BJ (cell line): ENCODE data around the gene NELFA. TPM values are rescaled to one million over a fixed set of nuclear protein-coding genes. Genes with fewer than 3 reads are reported as not detected.

Source experiments
- CTCF ChIA-PET: fragments of 350-600 bp; formaldehyde crosslinking; extraction: SDS; loops from one replicate; lab custom pipeline; 2021; ENCODE audit warnings: antibody characterized with exemption, inconsistent platforms; lab: Yijun Ruan, JAX
- POLR2A ChIA-PET: fragments of 300-600 bp; sonication (Branson Sonifier 250); formaldehyde crosslinking; extraction: SDS; loops from one replicate; lab custom pipeline; 2021; ENCODE audit warnings: antibody characterized with exemption; lab: Charles Lee
- DNase-seq: peaks from one replicate; pipeline ENCODE4 v3.0.0-alpha.2; 2011; ENCODE audit warnings: low read depth
- H3K27me3 ChIP-seq: 2 replicates; pipeline ENCODE4 v1.6.0; 2011; ENCODE audit warnings: low read length; ENCODE audit not compliant: control insufficient read depth, insufficient read depth
- H3K36me3 ChIP-seq: 2 replicates; pipeline ENCODE4 v1.5.1; 2011; ENCODE audit warnings: low read length; ENCODE audit not compliant: control insufficient read depth, insufficient read depth
- H3K4me3 ChIP-seq: 2 replicates; pipeline ENCODE4 v1.5.1; 2011; ENCODE audit warnings: low read depth, mild to moderate bottlenecking, control low read depth, low read length
- CTCF ChIP-seq: IDR thresholded peaks from 2 replicates; pipeline ENCODE4 v1.5.1; 2011; ENCODE audit warnings: low read depth, mild to moderate bottlenecking, control low read depth, inconsistent platforms, low read length, moderate library complexity; ENCODE audit not compliant: insufficient read depth
- polyA plus RNA-seq: library from polyadenylated mRNA; depleted of rRNA; stranded (reverse); fragments of >200 nt; gene quantifications from 2 replicates; pipeline ENCODE4 v1.2.3, GENCODE V29; 2011

The NELFA gene
- polyA plus RNA-seq, 1 experiment: 12.8 TPM

- no peak for DNase-seq
- no peak for TF ChIP-seq CTCF
- Histone ChIP-seq H3K27me3 (no peaks in the 10 kb centered on the region), H3K36me3 (peaks cover 9% of the 10 kb centered on the region), H3K4me3 (no peak overlapping the region)
- POLR2A ChIA-PET: no interaction called here
- CTCF ChIA-PET: no interaction called here
Measured at GRCh38 chr4:1967512-1968149, 41.1 kb downstream of the NELFA start.

DNA sequence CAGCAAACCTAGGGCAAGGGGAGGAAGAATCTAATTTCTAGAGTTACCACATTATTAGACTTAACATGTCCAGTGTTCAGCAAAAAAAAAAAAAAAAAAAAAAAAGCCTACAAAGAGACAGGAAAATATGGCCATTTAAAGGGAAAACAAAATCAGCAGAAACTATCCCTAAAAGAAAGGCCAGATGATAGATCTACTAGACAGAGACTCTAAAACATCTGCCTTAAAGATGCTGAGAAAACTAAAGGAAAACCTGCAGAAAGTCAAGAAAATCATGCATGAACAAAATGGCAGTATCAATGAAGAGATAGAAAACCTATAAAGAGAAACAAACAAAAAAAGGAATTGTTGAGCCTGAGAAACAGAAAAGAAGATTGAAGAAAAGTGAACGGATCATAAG is 43.8 kb downstream of the NELFA start:
- ChIA-PET POLR2A (no interaction called here), CTCF (interaction anchor here (1.4 kb wide), 1 partner anchor 8 kb away, joined by 4 read pairs; no protein-coding TSS in a partner anchor)
- DNase-seq: no peak
- no peak for TF ChIP-seq CTCF
- peaks cover 9% of the 10 kb centered on the region for H3K36me3 ChIP-seq
- H3K27me3 ChIP-seq: no peaks in the 10 kb centered on the region
- H3K4me3 ChIP-seq: no peak overlapping the region

DNA sequence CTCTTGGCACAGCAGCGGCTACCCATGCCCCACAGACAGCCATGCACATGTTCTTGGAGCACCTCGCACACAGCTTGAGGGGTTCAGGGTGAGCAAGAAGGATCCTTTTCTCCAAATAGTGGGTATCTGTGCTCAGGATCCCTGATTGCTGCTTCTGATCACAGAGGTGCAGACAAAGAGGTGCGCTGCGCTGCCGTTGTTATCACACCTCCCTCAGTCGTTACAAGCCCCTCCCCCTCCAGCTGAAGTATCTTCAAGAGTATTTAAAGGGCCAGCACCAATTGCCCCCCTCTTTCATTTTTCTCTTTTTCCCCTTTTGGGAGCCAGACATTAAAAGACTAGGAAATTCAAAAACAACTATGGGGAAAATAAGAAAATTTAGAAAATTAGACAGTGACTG is 44.3 kb downstream of the NELFA start:
- ChIA-PET POLR2A (no interaction called here), CTCF (no interaction called here)
- DNase-seq: no peak
- Histone ChIP-seq H3K27me3 (no peaks in the 10 kb centered on the region), H3K4me3 (no peak overlapping the region), H3K36me3 (peaks cover 9% of the 10 kb centered on the region)
- no peak for TF ChIP-seq CTCF

DNA sequence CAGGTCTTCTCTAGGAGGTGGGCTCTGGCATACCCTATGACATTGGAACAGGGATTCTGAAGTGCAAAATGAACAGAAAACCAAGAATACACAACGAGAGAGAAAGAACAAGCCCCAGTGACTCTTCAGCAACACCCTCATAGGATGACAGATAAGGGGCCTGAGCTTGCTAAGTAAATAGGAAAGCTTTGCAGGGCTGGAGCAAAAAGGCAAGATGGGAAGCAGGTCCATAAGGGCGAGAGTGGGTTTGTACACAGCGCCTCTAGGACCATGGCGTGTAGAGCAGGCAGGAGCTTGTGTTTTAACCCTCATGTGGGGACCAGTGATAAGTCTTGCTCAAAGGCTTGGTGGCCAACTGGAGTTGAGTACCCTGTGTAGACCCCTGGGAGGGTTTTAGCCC is 45.8 kb downstream of the NELFA start:
- ChIA-PET POLR2A (no interaction called here), CTCF (interaction anchor here (0.6 kb wide), 1 partner anchor 223 kb away, joined by 3 read pairs; no protein-coding TSS in a partner anchor)
- no peak for DNase-seq
- TF ChIP-seq CTCF: no peak
- H3K4me3 ChIP-seq: no peak overlapping the region
- H3K27me3 ChIP-seq: no peaks in the 10 kb centered on the region
- peaks cover 7% of the 10 kb centered on the region for H3K36me3 ChIP-seq

- ChIA-PET CTCF (no interaction called here), POLR2A (no interaction called here)
- no peak overlapping the region for H3K4me3 ChIP-seq
- no peak for DNase-seq
- peaks cover 11% of the 10 kb centered on the region for H3K36me3 ChIP-seq
- no peaks in the 10 kb centered on the region for H3K27me3 ChIP-seq
- TF ChIP-seq CTCF: no peak
Measured at GRCh38 chr4:1961563-1961962, 47.2 kb downstream of the NELFA start.
